ENCODE results near the gene APBA2. TPM values are rescaled to one million over a fixed set of nuclear protein-coding genes. Genes with fewer than 3 reads are reported as not detected.

APBA2 gene
- total RNA-seq, 2 donors from 2014 or later: 0.77 to 1.0 TPM

DNA sequence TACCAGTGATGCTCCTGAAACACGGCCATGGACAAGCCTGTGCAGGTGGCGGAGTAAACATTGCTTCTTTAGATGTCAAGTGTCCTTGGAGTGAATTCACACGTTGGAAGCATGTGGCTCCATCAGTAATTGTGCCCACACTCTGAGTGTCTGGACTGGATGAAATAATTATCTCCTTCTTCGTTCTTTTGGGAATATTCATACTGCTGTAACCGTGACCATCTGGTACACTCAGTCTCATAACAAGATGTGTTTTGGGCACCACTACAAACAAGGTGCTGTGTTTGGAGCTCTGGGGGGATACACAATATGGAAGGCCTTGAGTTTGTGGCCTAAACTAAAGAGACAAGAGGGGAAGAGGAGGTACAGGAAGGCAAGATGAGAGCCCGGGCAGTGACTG lies 165.6 kb downstream of the APBA2 start:
- Histone ChIP-seq H3K4me3 (no peak overlapping the region), H3K9ac (ENCODE audit: low read depth in 2 of 2, low read length in 2 of 2) (no peak overlapping the region), H3K9me3 (no peaks in the 10 kb centered on the region), H3K36me3 (no peaks in the 10 kb centered on the region), H3K4me1 (no peaks in the 10 kb centered on the region), H3K27me3 (no peaks in the 10 kb centered on the region), H3K27ac (no peak overlapping the region)
- TF ChIP-seq, protein P1, sequence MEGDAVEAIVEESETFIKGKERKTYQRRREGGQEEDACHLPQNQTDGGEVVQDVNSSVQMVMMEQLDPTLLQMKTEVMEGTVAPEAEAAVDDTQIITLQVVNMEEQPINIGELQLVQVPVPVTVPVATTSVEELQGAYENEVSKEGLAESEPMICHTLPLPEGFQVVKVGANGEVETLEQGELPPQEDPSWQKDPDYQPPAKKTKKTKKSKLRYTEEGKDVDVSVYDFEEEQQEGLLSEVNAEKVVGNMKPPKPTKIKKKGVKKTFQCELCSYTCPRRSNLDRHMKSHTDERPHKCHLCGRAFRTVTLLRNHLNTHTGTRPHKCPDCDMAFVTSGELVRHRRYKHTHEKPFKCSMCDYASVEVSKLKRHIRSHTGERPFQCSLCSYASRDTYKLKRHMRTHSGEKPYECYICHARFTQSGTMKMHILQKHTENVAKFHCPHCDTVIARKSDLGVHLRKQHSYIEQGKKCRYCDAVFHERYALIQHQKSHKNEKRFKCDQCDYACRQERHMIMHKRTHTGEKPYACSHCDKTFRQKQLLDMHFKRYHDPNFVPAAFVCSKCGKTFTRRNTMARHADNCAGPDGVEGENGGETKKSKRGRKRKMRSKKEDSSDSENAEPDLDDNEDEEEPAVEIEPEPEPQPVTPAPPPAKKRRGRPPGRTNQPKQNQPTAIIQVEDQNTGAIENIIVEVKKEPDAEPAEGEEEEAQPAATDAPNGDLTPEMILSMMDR (IDR thresholded peaks at IDR 0.05): no peak
- intact Hi-C loops (cut with DNase I): no loop called here
- no peak for DNase-seq

DNA sequence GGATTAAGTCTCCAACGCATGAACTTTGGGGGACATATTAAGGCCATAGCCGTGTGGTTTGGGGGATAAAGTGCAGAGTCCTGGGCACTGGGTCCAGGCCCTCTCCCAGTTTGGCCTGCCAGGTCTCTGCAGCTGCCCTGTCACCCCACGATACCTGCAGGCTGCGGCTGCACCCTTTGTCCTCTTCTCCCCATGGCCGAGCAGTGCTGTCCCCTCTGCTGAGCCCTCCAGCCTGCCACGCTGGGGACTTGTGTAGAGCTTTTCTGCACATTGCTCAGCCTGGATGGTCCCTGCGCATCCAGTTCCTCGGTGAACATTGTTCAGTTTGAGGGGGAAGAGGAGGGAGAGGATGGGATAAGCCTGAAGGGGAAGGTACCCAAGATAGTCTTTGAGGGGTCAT lies 167.2 kb downstream of the APBA2 start:
- Histone ChIP-seq H3K36me3 (no peaks in the 10 kb centered on the region), H3K4me3 (no peak overlapping the region), H3K9me3 (no peaks in the 10 kb centered on the region), H3K4me1 (no peaks in the 10 kb centered on the region), H3K27me3 (no peaks in the 10 kb centered on the region), H3K9ac (ENCODE audit: low read depth in 2 of 2, low read length in 2 of 2) (no peak overlapping the region), H3K27ac (no peak overlapping the region)
- no peak for DNase-seq
- intact Hi-C loops (cut with DNase I): no loop called here
- TF ChIP-seq, protein P1 (IDR thresholded peaks at IDR 0.05): no peak

DNA sequence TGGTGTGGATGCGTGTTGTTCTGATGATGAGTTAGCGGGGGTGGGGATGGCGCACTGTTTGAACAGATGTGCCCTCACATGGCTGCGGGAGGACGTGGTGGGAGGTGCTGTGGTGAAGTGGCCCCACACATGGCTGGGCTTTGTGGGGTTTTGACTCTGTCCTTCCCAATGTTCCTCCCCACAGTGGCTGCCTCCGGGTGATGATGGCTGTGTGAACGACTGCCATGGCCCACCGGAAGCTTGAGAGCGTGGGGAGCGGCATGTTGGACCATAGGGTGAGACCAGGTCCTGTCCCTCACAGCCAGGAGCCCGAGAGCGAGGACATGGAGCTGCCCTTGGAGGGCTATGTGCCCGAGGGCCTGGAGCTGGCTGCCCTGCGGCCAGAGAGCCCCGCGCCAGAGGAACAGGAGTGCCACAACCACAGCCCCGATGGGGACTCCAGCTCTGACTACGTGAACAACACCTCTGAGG lies 167.9 kb downstream of the APBA2 start:
- no peak overlapping the region for H3K4me3 ChIP-seq
- H3K27me3 ChIP-seq: no peaks in the 10 kb centered on the region
- TF ChIP-seq, protein P1 (IDR thresholded peaks at IDR 0.05): no peak
- H3K27ac ChIP-seq: no peak overlapping the region
- H3K36me3 ChIP-seq: no peaks in the 10 kb centered on the region
- H3K9me3 ChIP-seq: no peaks in the 10 kb centered on the region
- H3K9ac ChIP-seq (ENCODE audit: low read depth in 2 of 2, low read length in 2 of 2): no peak overlapping the region
- no peaks in the 10 kb centered on the region for H3K4me1 ChIP-seq
- no peak for DNase-seq
- intact Hi-C loops (cut with DNase I): no loop called here

DNA sequence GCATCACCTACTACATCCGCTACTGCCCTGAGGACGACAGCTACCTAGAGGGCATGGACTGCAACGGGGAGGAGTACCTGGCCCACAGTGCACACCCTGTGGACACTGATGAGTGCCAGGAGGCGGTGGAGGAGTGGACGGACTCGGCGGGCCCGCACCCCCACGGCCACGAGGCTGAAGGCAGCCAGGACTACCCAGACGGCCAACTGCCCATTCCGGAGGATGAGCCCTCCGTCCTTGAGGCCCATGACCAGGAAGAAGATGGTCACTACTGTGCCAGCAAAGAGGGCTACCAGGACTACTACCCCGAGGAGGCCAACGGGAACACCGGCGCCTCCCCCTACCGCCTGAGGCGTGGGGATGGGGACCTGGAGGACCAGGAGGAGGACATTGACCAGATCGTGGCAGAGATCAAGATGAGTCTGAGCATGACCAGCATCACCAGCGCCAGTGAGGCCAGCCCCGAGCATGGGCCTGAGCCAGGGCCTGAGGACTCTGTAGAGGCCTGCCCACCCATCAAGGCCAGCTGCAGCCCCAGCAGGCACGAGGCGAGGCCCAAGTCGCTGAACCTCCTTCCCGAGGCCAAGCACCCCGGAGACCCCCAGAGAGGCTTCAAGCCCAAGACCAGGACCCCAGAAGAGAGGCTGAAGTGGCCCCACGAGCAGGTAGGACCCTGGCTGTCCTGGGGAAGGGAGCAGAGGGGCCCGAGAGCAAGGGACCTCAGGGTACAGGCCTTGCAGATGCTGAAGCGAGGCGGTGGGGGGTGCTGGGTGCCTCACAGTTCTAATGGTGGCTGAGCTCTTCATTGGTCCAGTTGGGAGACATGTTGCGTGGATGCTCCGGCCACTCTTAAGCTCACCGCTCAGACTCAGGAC lies 168.6 kb downstream of the APBA2 start:
- intact Hi-C loops (cut with DNase I): no loop called here
- no peak for DNase-seq

DNA sequence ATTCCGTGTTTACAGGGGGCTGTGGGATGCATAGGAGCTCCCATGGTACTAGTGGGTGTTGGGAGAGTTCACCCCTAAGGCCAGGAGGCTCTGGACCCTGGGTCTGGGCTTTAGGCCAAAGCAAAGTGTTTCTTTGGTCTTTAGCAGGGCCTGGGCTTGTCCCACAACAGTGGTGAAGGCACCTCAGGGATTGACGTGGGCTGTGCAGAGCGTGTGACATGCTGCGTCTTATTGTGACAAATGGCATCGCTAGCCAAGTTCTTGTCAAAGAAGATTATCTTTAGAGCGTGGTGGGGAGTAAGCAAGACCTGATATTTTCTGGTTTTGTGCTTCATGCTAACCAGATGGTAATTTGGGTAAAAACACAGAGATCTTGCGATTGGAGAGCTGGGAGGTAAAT lies 170.1 kb downstream of the APBA2 start:
- H3K4me1 ChIP-seq: no peaks in the 10 kb centered on the region
- H3K36me3 ChIP-seq: no peaks in the 10 kb centered on the region
- DNase-seq: no peak
- H3K27me3 ChIP-seq: no peaks in the 10 kb centered on the region
- no peak overlapping the region for H3K4me3 ChIP-seq
- H3K9ac ChIP-seq (ENCODE audit: low read depth in 2 of 2, low read length in 2 of 2): no peak overlapping the region
- TF ChIP-seq, protein P1 (IDR thresholded peaks at IDR 0.05): no peak
- no peak overlapping the region for H3K27ac ChIP-seq
- intact Hi-C loops (cut with DNase I): no loop called here
- no peaks in the 10 kb centered on the region for H3K9me3 ChIP-seq

More for the DNA sequence above, 168.6 kb downstream of the APBA2 start:
- no peak overlapping the region for H3K4me3 ChIP-seq
- H3K27me3 ChIP-seq: no peaks in the 10 kb centered on the region
- no peak overlapping the region for H3K27ac ChIP-seq
- H3K36me3 ChIP-seq: no peaks in the 10 kb centered on the region
- TF ChIP-seq, protein P1 (IDR thresholded peaks at IDR 0.05): no peak
- H3K9ac ChIP-seq (ENCODE audit: low read depth in 2 of 2, low read length in 2 of 2): no peak overlapping the region
- no peaks in the 10 kb centered on the region for H3K9me3 ChIP-seq
- H3K4me1 ChIP-seq: no peaks in the 10 kb centered on the region

All from colonic mucosa (tissue), 4 donors.